ENCODE results near the gene B3GNT7.

The B3GNT7 gene

GRCh38 chr2:231378026-231378722 is 17.3 kb upstream of the B3GNT7 start:
- TF ChIP-seq CTCF (IDR thresholded peaks at IDR 0.05; ENCODE audit: borderline replicate concordance, control extremely low read depth, extremely low read depth, insufficient read depth, missing control alignments), result no peak
- DNase-seq (ENCODE audit: low spot score), result no peak
- in situ Hi-C loops (cut with MboI; ENCODE audit: low sequenced_read_pairs, unreplicated experiment), result no loop called here

GRCh38 chr2:231379266-231380215 is 16.0 kb upstream of the B3GNT7 start:
- in situ Hi-C loops (cut with MboI; ENCODE audit: low sequenced_read_pairs, unreplicated experiment), result no loop called here
- TF ChIP-seq CTCF (IDR thresholded peaks at IDR 0.05; ENCODE audit: borderline replicate concordance, control extremely low read depth, extremely low read depth, insufficient read depth, missing control alignments), result no peak
- DNase-seq (ENCODE audit: low spot score), result no peak

- TF ChIP-seq CTCF (IDR thresholded peaks at IDR 0.05; ENCODE audit: borderline replicate concordance, control extremely low read depth, extremely low read depth, insufficient read depth, missing control alignments), result no peak
- DNase-seq (ENCODE audit: low spot score), result no peak
- in situ Hi-C loops (cut with MboI; ENCODE audit: low sequenced_read_pairs, unreplicated experiment), result no loop called here
Observed at GRCh38 chr2:231380307-231380706, 15.2 kb upstream of the B3GNT7 start.

GRCh38 chr2:231380991-231381847 is 14.3 kb upstream of the B3GNT7 start:
- DNase-seq (ENCODE audit: low spot score), result no peak
- TF ChIP-seq CTCF (IDR thresholded peaks at IDR 0.05; ENCODE audit: borderline replicate concordance, control extremely low read depth, extremely low read depth, insufficient read depth, missing control alignments), result no peak
- in situ Hi-C loops (cut with MboI; ENCODE audit: low sequenced_read_pairs, unreplicated experiment), result no loop called here

GRCh38 chr2:231382116-231382515 is 13.4 kb upstream of the B3GNT7 start:
- TF ChIP-seq CTCF (IDR thresholded peaks at IDR 0.05; ENCODE audit: borderline replicate concordance, control extremely low read depth, extremely low read depth, insufficient read depth, missing control alignments), result peak; percentile 46
- in situ Hi-C loops (cut with MboI; ENCODE audit: low sequenced_read_pairs, unreplicated experiment), result no loop called here
- no peak for DNase-seq (ENCODE audit: low spot score)
